Calu3 (cell line): ENCODE measurements around the gene SLC25A26. TPM values are rescaled to one million over a fixed set of nuclear protein-coding genes. Genes with fewer than 3 reads are reported as not detected.

Experiments used
- BruUV-seq: library from RNA; stranded (reverse); fragments of 400-500 nt; replicated peaks from 2 replicates; lab custom pipeline; 2021; lab: Mats Ljungman, UMichigan
- CTCF ChIA-PET: fragments of 300-600 bp; sonication (Branson Sonifier 250); formaldehyde crosslinking; loops from one replicate; lab custom pipeline; 2022; ENCODE audit warnings: antibody characterized with exemption; lab: Charles Lee
- DNase-seq: peaks from one replicate; pipeline ENCODE4 v3.0.0; 2022
- H3K27ac Mint-ChIP-seq: one replicate; pipeline ENCODE4 v1.8.0; 2022; ENCODE audit warnings: mixed read lengths; ENCODE audit not compliant: unreplicated experiment
- H3K27me3 Mint-ChIP-seq: one replicate; pipeline ENCODE4 v1.8.0; 2022; ENCODE audit warnings: mixed read lengths; ENCODE audit not compliant: unreplicated experiment
- H3K36me3 Mint-ChIP-seq: one replicate; pipeline ENCODE4 v1.8.0; 2022; ENCODE audit warnings: mild to moderate bottlenecking, moderate library complexity, mixed read lengths; ENCODE audit not compliant: insufficient read depth, unreplicated experiment
- H3K4me1 Mint-ChIP-seq: one replicate; pipeline ENCODE4 v1.8.0; 2022; ENCODE audit warnings: mild to moderate bottlenecking, low read depth, mixed read lengths; ENCODE audit not compliant: unreplicated experiment
- H3K4me3 Mint-ChIP-seq: one replicate; pipeline ENCODE4 v1.8.0; 2022; ENCODE audit warnings: mild to moderate bottlenecking, low read depth, moderate library complexity, mixed read lengths; ENCODE audit not compliant: unreplicated experiment
- H3K9me3 Mint-ChIP-seq: one replicate; pipeline ENCODE4 v1.8.0; 2022; ENCODE audit warnings: low read depth, mixed read lengths; ENCODE audit not compliant: unreplicated experiment
- CTCF ChIP-seq: fragments of 200-600 bp; IDR thresholded peaks from one replicate; pipeline ENCODE4 v1.8.0; 2022; ENCODE audit warnings: antibody characterized with exemption; ENCODE audit not compliant: unreplicated experiment
- intact Hi-C: fragments of 100-400 bp; cut with micrococcal nuclease; formaldehyde crosslinking; loops from one replicate; pipeline ENCODE4 v1.10.0; 2022; ENCODE audit not compliant: unreplicated experiment
- total RNA-seq: library from RNA; stranded (reverse); gene quantifications from 2 replicates; pipeline ENCODE4 v1.2.3, GENCODE V29; 2022

Gene SLC25A26
- total RNA-seq, 1 experiment from 2014 or later: 15.8 TPM

- no TSS peak for BruUV-seq
- no peaks in the 10 kb centered on the region for H3K4me1 Mint-ChIP-seq
- no peak for TF ChIP-seq CTCF
- no peak overlapping the region for H3K4me3 Mint-ChIP-seq
- CTCF ChIA-PET: interaction anchor here (0.5 kb wide), 1 partner anchor 618 kb away, joined by 3 read pairs; no protein-coding TSS in a partner anchor
- H3K36me3 Mint-ChIP-seq: peaks cover 11% of the 10 kb centered on the region
- H3K9me3 Mint-ChIP-seq: no peaks in the 10 kb centered on the region
- intact Hi-C loops: no loop called here
- no peaks in the 10 kb centered on the region for H3K27me3 Mint-ChIP-seq
- no peak for DNase-seq
- H3K27ac Mint-ChIP-seq: no peak overlapping the region
Measured at GRCh38 chr3:66394753-66395249, 174.0 kb downstream of the SLC25A26 start.

GRCh38 chr3:66395635-66396034 is 174.8 kb downstream of the SLC25A26 start:
- DNase-seq: no peak
- no TSS peak for BruUV-seq
- CTCF ChIA-PET: no interaction called here
- Mint-ChIP-seq H3K36me3 (peaks cover 11% of the 10 kb centered on the region), H3K9me3 (no peaks in the 10 kb centered on the region), H3K27ac (no peak overlapping the region), H3K4me1 (no peaks in the 10 kb centered on the region), H3K27me3 (no peaks in the 10 kb centered on the region), H3K4me3 (no peak overlapping the region)
- intact Hi-C loops: no loop called here
- TF ChIP-seq CTCF: no peak

- TF ChIP-seq CTCF: no peak
- Mint-ChIP-seq H3K9me3 (no peaks in the 10 kb centered on the region), H3K27me3 (no peaks in the 10 kb centered on the region), H3K4me1 (no peaks in the 10 kb centered on the region), H3K27ac (no peak overlapping the region), H3K4me3 (no peak overlapping the region), H3K36me3 (peaks cover 11% of the 10 kb centered on the region)
- CTCF ChIA-PET: no interaction called here
- no TSS peak for BruUV-seq
- intact Hi-C loops: no loop called here
- DNase-seq: no peak
Measured at GRCh38 chr3:66396161-66396760, 175.5 kb downstream of the SLC25A26 start.

GRCh38 chr3:66396888-66397287 is 176.1 kb downstream of the SLC25A26 start:
- H3K9me3 Mint-ChIP-seq: no peaks in the 10 kb centered on the region
- no peaks in the 10 kb centered on the region for H3K4me1 Mint-ChIP-seq
- CTCF ChIA-PET: no interaction called here
- H3K36me3 Mint-ChIP-seq: peaks cover 11% of the 10 kb centered on the region
- no peaks in the 10 kb centered on the region for H3K27me3 Mint-ChIP-seq
- TF ChIP-seq CTCF: no peak
- H3K27ac Mint-ChIP-seq: no peak overlapping the region
- BruUV-seq: no TSS peak
- intact Hi-C loops: no loop called here
- DNase-seq: no peak
- H3K4me3 Mint-ChIP-seq: no peak overlapping the region
